ENCODE results near the gene SPHKAP.

Gene SPHKAP

GRCh38 chr2:228086561-228086960 lies 94.9 kb downstream of the SPHKAP start:
- Histone ChIP-seq H3K79me2 (ENCODE audit: insufficient read depth, low read length) (no peaks in the 10 kb centered on the region), H3K4me3 (ENCODE audit: low read length, poor library complexity, severe bottlenecking) (no peak overlapping the region), H3F3A (ENCODE audit: low read depth) (no peaks in the 10 kb centered on the region), H3K4me2 (ENCODE audit: low read depth, low read length, poor library complexity, severe bottlenecking) (no peak overlapping the region), H3K27me3 (ENCODE audit: insufficient read depth, low read length, poor library complexity, severe bottlenecking) (no peaks in the 10 kb centered on the region), H4K20me1 (ENCODE audit: insufficient read depth, low read length, poor library complexity, severe bottlenecking) (no peaks in the 10 kb centered on the region), H3K9me3 (ENCODE audit: insufficient read depth, low read depth, low read length) (no peaks in the 10 kb centered on the region), H3K9ac (ENCODE audit: low read depth, low read length, poor library complexity, severe bottlenecking) (no peak overlapping the region), H3K36me3 (ENCODE audit: insufficient read depth, low read length) (no peaks in the 10 kb centered on the region), H3K4me1 (ENCODE audit: insufficient read depth, low read length, poor library complexity, severe bottlenecking) (no peaks in the 10 kb centered on the region), H2AFZ (ENCODE audit: low read length) (no peak overlapping the region), H3K9me2 (replicated peaks; ENCODE audit: low read depth, low read length) (no peaks in the 10 kb centered on the region)
- TF ChIP-seq, protein P1, sequence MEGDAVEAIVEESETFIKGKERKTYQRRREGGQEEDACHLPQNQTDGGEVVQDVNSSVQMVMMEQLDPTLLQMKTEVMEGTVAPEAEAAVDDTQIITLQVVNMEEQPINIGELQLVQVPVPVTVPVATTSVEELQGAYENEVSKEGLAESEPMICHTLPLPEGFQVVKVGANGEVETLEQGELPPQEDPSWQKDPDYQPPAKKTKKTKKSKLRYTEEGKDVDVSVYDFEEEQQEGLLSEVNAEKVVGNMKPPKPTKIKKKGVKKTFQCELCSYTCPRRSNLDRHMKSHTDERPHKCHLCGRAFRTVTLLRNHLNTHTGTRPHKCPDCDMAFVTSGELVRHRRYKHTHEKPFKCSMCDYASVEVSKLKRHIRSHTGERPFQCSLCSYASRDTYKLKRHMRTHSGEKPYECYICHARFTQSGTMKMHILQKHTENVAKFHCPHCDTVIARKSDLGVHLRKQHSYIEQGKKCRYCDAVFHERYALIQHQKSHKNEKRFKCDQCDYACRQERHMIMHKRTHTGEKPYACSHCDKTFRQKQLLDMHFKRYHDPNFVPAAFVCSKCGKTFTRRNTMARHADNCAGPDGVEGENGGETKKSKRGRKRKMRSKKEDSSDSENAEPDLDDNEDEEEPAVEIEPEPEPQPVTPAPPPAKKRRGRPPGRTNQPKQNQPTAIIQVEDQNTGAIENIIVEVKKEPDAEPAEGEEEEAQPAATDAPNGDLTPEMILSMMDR (conservative IDR thresholded peaks at IDR 0.05; ENCODE audit: low read length), result no peak

- Histone ChIP-seq H3K9me3 (ENCODE audit: insufficient read depth, low read depth, low read length) (no peaks in the 10 kb centered on the region), H3K79me2 (ENCODE audit: insufficient read depth, low read length) (no peaks in the 10 kb centered on the region), H3K9ac (ENCODE audit: low read depth, low read length, poor library complexity, severe bottlenecking) (no peak overlapping the region), H3K27me3 (ENCODE audit: insufficient read depth, low read length, poor library complexity, severe bottlenecking) (no peaks in the 10 kb centered on the region), H3K4me2 (ENCODE audit: low read depth, low read length, poor library complexity, severe bottlenecking) (no peak overlapping the region), H3K4me1 (ENCODE audit: insufficient read depth, low read length, poor library complexity, severe bottlenecking) (no peaks in the 10 kb centered on the region), H3K4me3 (ENCODE audit: low read length, poor library complexity, severe bottlenecking) (no peak overlapping the region), H3F3A (ENCODE audit: low read depth) (no peaks in the 10 kb centered on the region), H2AFZ (ENCODE audit: low read length) (no peak overlapping the region), H3K9me2 (replicated peaks; ENCODE audit: low read depth, low read length) (no peaks in the 10 kb centered on the region), H3K36me3 (ENCODE audit: insufficient read depth, low read length) (no peaks in the 10 kb centered on the region), H4K20me1 (ENCODE audit: insufficient read depth, low read length, poor library complexity, severe bottlenecking) (no peaks in the 10 kb centered on the region)
- no peak for TF ChIP-seq EZH2phosphoT487 (IDR thresholded peaks at IDR 0.05; ENCODE audit: borderline replicate concordance)
- TF ChIP-seq, protein P1 (conservative IDR thresholded peaks at IDR 0.05; ENCODE audit: low read length), result no peak
Observed at GRCh38 chr2:228084717-228085116, 96.8 kb downstream of the SPHKAP start.

- H3K27me3 ChIP-seq (ENCODE audit: insufficient read depth, low read length, poor library complexity, severe bottlenecking), result no peaks in the 10 kb centered on the region
- H3K4me1 ChIP-seq (ENCODE audit: insufficient read depth, low read length, poor library complexity, severe bottlenecking), result no peaks in the 10 kb centered on the region
- H4K20me1 ChIP-seq (ENCODE audit: insufficient read depth, low read length, poor library complexity, severe bottlenecking), result no peaks in the 10 kb centered on the region
- TF ChIP-seq, protein P1 (conservative IDR thresholded peaks at IDR 0.05; ENCODE audit: low read length), result no peak
- TF ChIP-seq EZH2phosphoT487 (IDR thresholded peaks at IDR 0.05; ENCODE audit: borderline replicate concordance), result no peak
- H3K36me3 ChIP-seq (ENCODE audit: insufficient read depth, low read length), result no peaks in the 10 kb centered on the region
- H3K9me2 ChIP-seq (replicated peaks; ENCODE audit: low read depth, low read length), result no peaks in the 10 kb centered on the region
- no peaks in the 10 kb centered on the region for H3K79me2 ChIP-seq (ENCODE audit: insufficient read depth, low read length)
- H3F3A ChIP-seq (ENCODE audit: low read depth), result no peaks in the 10 kb centered on the region
- H3K4me2 ChIP-seq (ENCODE audit: low read depth, low read length, poor library complexity, severe bottlenecking), result no peak overlapping the region
- H2AFZ ChIP-seq (ENCODE audit: low read length), result no peak overlapping the region
- H3K9ac ChIP-seq (ENCODE audit: low read depth, low read length, poor library complexity, severe bottlenecking), result no peak overlapping the region
- no peak overlapping the region for H3K4me3 ChIP-seq (ENCODE audit: low read length, poor library complexity, severe bottlenecking)
- no peaks in the 10 kb centered on the region; the same call in 1 of the 2 replicates for H3K9me3 ChIP-seq (ENCODE audit: insufficient read depth, low read depth, low read length)
Observed at GRCh38 chr2:228083131-228083530, 98.4 kb downstream of the SPHKAP start.

All from Loucy (cell line).